Trophoblast cell (in vitro differentiated cells and primary cell): ENCODE data around the gene CUEDC1.

Experiments used
- DNase-seq, 2 donors: peaks; one replicate each; pipeline ENCODE4 v3.0.0-alpha.2; 2016
- H2AFZ ChIP-seq: 2 replicates; pipeline ENCODE4 v1.6.1; 2013; ENCODE audit warnings: low read length, moderate library complexity, mild to moderate bottlenecking; ENCODE audit not compliant: insufficient read depth, poor library complexity
- H2AK5ac ChIP-seq: 2 replicates; pipeline ENCODE4 v1.6.1; 2013; ENCODE audit warnings: mild to moderate bottlenecking, low read length
- H2BK120ac ChIP-seq: 2 replicates; pipeline ENCODE4 v1.6.1; 2013; ENCODE audit warnings: low read length, mild to moderate bottlenecking, moderate library complexity; ENCODE audit not compliant: insufficient read depth, poor library complexity
- H2BK12ac ChIP-seq: 2 replicates; pipeline ENCODE4 v1.6.1; 2013; ENCODE audit warnings: mild to moderate bottlenecking, low read length, moderate library complexity
- H2BK5ac ChIP-seq: 2 replicates; pipeline ENCODE4 v1.6.1; 2013; ENCODE audit warnings: low read length, low read depth, moderate library complexity, mild to moderate bottlenecking; ENCODE audit not compliant: poor library complexity
- H3K14ac ChIP-seq: 2 replicates; pipeline ENCODE4 v1.6.1; 2013; ENCODE audit warnings: mild to moderate bottlenecking, low read length
- H3K18ac ChIP-seq: 2 replicates; pipeline ENCODE4 v1.6.1; 2013; ENCODE audit warnings: mild to moderate bottlenecking, low read length
- H3K23ac ChIP-seq: 2 replicates; pipeline ENCODE4 v1.6.1; 2013; ENCODE audit warnings: low read length
- H3K27ac ChIP-seq: 2 replicates; pipeline ENCODE4 v1.5.1; 2013; ENCODE audit warnings: low read depth, mild to moderate bottlenecking, inconsistent platforms, low read length, moderate library complexity
- H3K27me3 ChIP-seq: 2 replicates; pipeline ENCODE4 v1.6.1; 2013; ENCODE audit warnings: inconsistent platforms, mild to moderate bottlenecking, low read length, moderate library complexity; ENCODE audit not compliant: insufficient read depth
- H3K36me3 ChIP-seq, 2 experiments: 1 replicate in 1 of 2; 2 replicates in 1 of 2; pipeline ENCODE4 v1.6.1; 2013; ENCODE audit warnings: low read length in 2 of 2, mild to moderate bottlenecking in 2 of 2, moderate library complexity in 1 of 2; ENCODE audit not compliant: insufficient read depth in 2 of 2, control insufficient read depth in 1 of 2
- H3K4ac ChIP-seq: 2 replicates; pipeline ENCODE4 v1.6.1; 2013; ENCODE audit warnings: low read depth, mild to moderate bottlenecking, low read length, moderate library complexity
- H3K4me1 ChIP-seq, 2 experiments: 1 replicate in 1 of 2; 2 replicates in 1 of 2; pipeline ENCODE4 v1.6.1; 2013; ENCODE audit warnings: low read length in 2 of 2, mild to moderate bottlenecking in 2 of 2, moderate library complexity in 1 of 2; ENCODE audit not compliant: insufficient read depth in 2 of 2, control insufficient read depth in 1 of 2
- H3K4me2 ChIP-seq: 2 replicates; pipeline ENCODE4 v1.6.1; 2013; ENCODE audit warnings: inconsistent platforms, mild to moderate bottlenecking, low read length, moderate library complexity
- H3K4me3 ChIP-seq: 2 replicates; pipeline ENCODE4 v1.5.1; 2013; ENCODE audit warnings: mild to moderate bottlenecking, low read depth, low read length, inconsistent platforms
- H3K79me1 ChIP-seq: one replicate; pipeline ENCODE4 v1.6.1; 2013; ENCODE audit warnings: low read length
- H3K79me2 ChIP-seq: 2 replicates; pipeline ENCODE4 v1.6.1; 2013; ENCODE audit warnings: low read length, mild to moderate bottlenecking; ENCODE audit not compliant: control insufficient read depth, insufficient read depth, poor library complexity
- H3K9ac ChIP-seq: 2 replicates; pipeline ENCODE4 v1.6.1; 2013; ENCODE audit warnings: mild to moderate bottlenecking, low read length
- H3K9me3 ChIP-seq: 2 replicates; pipeline ENCODE4 v1.6.1; 2013; ENCODE audit warnings: low read depth, mild to moderate bottlenecking, control low read depth, inconsistent platforms, low read length; ENCODE audit not compliant: insufficient read depth
- H4K12ac ChIP-seq: 2 replicates; pipeline ENCODE4 v1.6.1; 2013; ENCODE audit warnings: low read depth, mild to moderate bottlenecking, low read length, moderate library complexity
- H4K8ac ChIP-seq: 2 replicates; pipeline ENCODE4 v1.6.1; 2013; ENCODE audit warnings: low read depth, mild to moderate bottlenecking, low read length, moderate library complexity
- H4K91ac ChIP-seq: one replicate; pipeline ENCODE4 v1.6.1; 2013; ENCODE audit warnings: low read depth, mild to moderate bottlenecking, low read length, moderate library complexity
- WGBS: extraction: QIAGEN DNeasy Blood & Tissue Kit; methylation state at CpG from one replicate; pipeline ENCODE4 v1.1.7; 2013; ENCODE audit warnings: missing lambda C conversion rate; ENCODE audit not compliant: insufficient read length, insufficient coverage; ENCODE audit errors: extremely low coverage; 5-methylcytosine and 5-hydroxymethylcytosine counted together

CUEDC1 gene

GRCh38 chr17:57954397-57955182 lies 622 bp downstream of the CUEDC1 start:
- peak overlapping the region; percentile 70 for H4K8ac ChIP-seq
- H3K4me1 ChIP-seq: peaks cover 28 to 34% of the 10 kb centered on the region in 2 experiments
- H2AK5ac ChIP-seq: peak overlapping the region; percentile 21
- H3K18ac ChIP-seq: peak overlapping the region; percentile 85
- peak overlapping the region; percentile 72 for H3K27ac ChIP-seq
- peaks cover 15% of the 10 kb centered on the region for H3K79me1 ChIP-seq
- peak overlapping the region; percentile 73 for H3K9ac ChIP-seq
- H2BK12ac ChIP-seq: peak overlapping the region; percentile 75
- H2AFZ ChIP-seq: peak overlapping the region; percentile 42
- no peaks in the 10 kb centered on the region for H3K27me3 ChIP-seq
- H3K9me3 ChIP-seq: peaks cover 1% of the 10 kb centered on the region
- peak overlapping the region; percentile 74 for H3K4me3 ChIP-seq
- H3K79me2 ChIP-seq: peaks cover 7% of the 10 kb centered on the region
- no CpG with 5 or more reads among the region's 85 CpGs for WGBS
- H3K23ac ChIP-seq: no peak overlapping the region
- DNase-seq: peak in 1 of 2 donors; percentile 16
- H3K4ac ChIP-seq: peak overlapping the region; percentile 43
- peak overlapping the region; percentile 67 for H3K14ac ChIP-seq
- peak overlapping the region; percentile 63 for H3K4me2 ChIP-seq
- H4K91ac ChIP-seq: peak overlapping the region; percentile 95
- H3K36me3 ChIP-seq: no peaks in the 10 kb centered on the region
- peak overlapping the region; percentile 8 for H4K12ac ChIP-seq
- H2BK120ac ChIP-seq: peak overlapping the region; percentile 76
- H2BK5ac ChIP-seq: peak overlapping the region; percentile 52

GRCh38 chr17:57953705-57954396 lies 1.4 kb downstream of the CUEDC1 start:
- Histone ChIP-seq H3K4ac (peak overlapping the region; percentile 69), H3K23ac (no peak overlapping the region), H3K4me2 (peak overlapping the region; percentile 63), H3K14ac (peak overlapping the region; percentile 61), H3K27ac (no peak overlapping the region), H3K4me3 (no peak overlapping the region), H2BK5ac (peak overlapping the region; percentile 32), H2AK5ac (peak overlapping the region; percentile 27), H3K4me1 (peaks cover 35 to 40% of the 10 kb centered on the region in 2 experiments), H3K9ac (no peak overlapping the region), H4K8ac (no peak overlapping the region), H3K18ac (peak overlapping the region; percentile 78), H4K91ac (peak overlapping the region; percentile 75), H3K79me2 (peaks cover 7% of the 10 kb centered on the region), H2AFZ (peak overlapping the region; percentile 66), H3K79me1 (peaks cover 21% of the 10 kb centered on the region), H3K9me3 (peaks cover 1% of the 10 kb centered on the region), H3K36me3 (no peaks in the 10 kb centered on the region), H3K27me3 (no peaks in the 10 kb centered on the region), H2BK120ac (no peak overlapping the region), H4K12ac (no peak overlapping the region), H2BK12ac (peak overlapping the region; percentile 48)
- no peak for DNase-seq
- no CpG with 5 or more reads among the region's 13 CpGs for WGBS

- Histone ChIP-seq H4K12ac (no peak overlapping the region), H3K27me3 (no peaks in the 10 kb centered on the region), H3K9ac (no peak overlapping the region), H3K79me2 (peaks cover 7% of the 10 kb centered on the region), H3K4me2 (no peak overlapping the region), H2AK5ac (no peak overlapping the region), H2BK12ac (peak overlapping the region; percentile 32), H3K4me3 (no peak overlapping the region), H2BK5ac (no peak overlapping the region), H3K9me3 (peaks cover 1% of the 10 kb centered on the region), H4K8ac (no peak overlapping the region), H2AFZ (no peak overlapping the region), H2BK120ac (peak overlapping the region; percentile 30), H4K91ac (peak overlapping the region; percentile 69), H3K18ac (peak overlapping the region; percentile 26), H3K79me1 (peaks cover 23% of the 10 kb centered on the region), H3K4me1 (peaks cover 38 to 43% of the 10 kb centered on the region in 2 experiments), H3K23ac (no peak overlapping the region), H3K36me3 (no peaks in the 10 kb centered on the region), H3K4ac (no peak overlapping the region), H3K14ac (peak overlapping the region; percentile 13), H3K27ac (peak overlapping the region; percentile 43)
- no peak for DNase-seq
- WGBS: no CpG with 5 or more reads among the region's 1 CpG
Observed at GRCh38 chr17:57953219-57953618, 2.0 kb downstream of the CUEDC1 start.

GRCh38 chr17:57949649-57950048 lies 5.6 kb downstream of the CUEDC1 start:
- peaks cover 1% of the 10 kb centered on the region for H3K9me3 ChIP-seq
- peak overlapping the region; percentile 53 for H3K14ac ChIP-seq
- H3K4me1 ChIP-seq: peaks cover 35 to 43% of the 10 kb centered on the region in 2 experiments
- no peak for DNase-seq
- no peak overlapping the region for H4K12ac ChIP-seq
- no peak overlapping the region for H2AFZ ChIP-seq
- H2BK120ac ChIP-seq: peak overlapping the region; percentile 30
- no peak overlapping the region for H3K4me2 ChIP-seq
- H3K79me1 ChIP-seq: peaks cover 20% of the 10 kb centered on the region
- no peak overlapping the region for H4K8ac ChIP-seq
- H3K4ac ChIP-seq: peak overlapping the region; percentile 56
- peak overlapping the region; percentile 73 for H2BK12ac ChIP-seq
- H2BK5ac ChIP-seq: no peak overlapping the region
- no peaks in the 10 kb centered on the region for H3K27me3 ChIP-seq
- H3K4me3 ChIP-seq: no peak overlapping the region
- H4K91ac ChIP-seq: no peak overlapping the region
- WGBS: no CpG with 5 or more reads among the region's 5 CpGs
- H3K18ac ChIP-seq: peak overlapping the region; percentile 81
- no peak overlapping the region for H3K23ac ChIP-seq
- H3K79me2 ChIP-seq: peaks cover 4% of the 10 kb centered on the region
- peak overlapping the region; percentile 72 for H2AK5ac ChIP-seq
- H3K36me3 ChIP-seq: no peaks in the 10 kb centered on the region
- H3K27ac ChIP-seq: no peak overlapping the region
- H3K9ac ChIP-seq: no peak overlapping the region
